Keratinocyte (primary cell): ENCODE results near the gene CCDC178. TPM values are rescaled to one million over a fixed set of nuclear protein-coding genes. Genes with fewer than 3 reads are reported as not detected.
A peak's percentile ranks its signal among the peaks of the same experiment; 100 is the strongest.

Experiments
- DNase-seq: peaks from one replicate; pipeline ENCODE4 v3.0.0-alpha.2; 2011; ENCODE audit warnings: low read depth, missing footprints, low spot score
- FAIRE-seq: peaks from 2 replicates; lab custom pipeline; 2011; peaks lifted over from hg19 to GRCh38; lab: Jason Lieb, UNC
- H2AFZ ChIP-seq: 2 replicates; pipeline ENCODE4 v1.6.0; 2012; ENCODE audit warnings: low read length, control low read depth, inconsistent platforms; ENCODE audit not compliant: control insufficient read depth
- H3K27ac ChIP-seq: 2 replicates; pipeline ENCODE4 v1.5.1; 2011; ENCODE audit warnings: low read length; ENCODE audit not compliant: control insufficient read depth, insufficient read depth
- H3K27me3 ChIP-seq: 3 replicates; pipeline ENCODE4 v1.6.0; 2011; ENCODE audit warnings: low read length; ENCODE audit not compliant: control insufficient read depth, insufficient read depth; ENCODE audit errors: extremely low read depth
- H3K36me3 ChIP-seq, 2 experiments: 2 replicates in 1 of 2; 3 replicates in 1 of 2; pipeline ENCODE4 v1.5.1; 2011; ENCODE audit warnings: low read length in 2 of 2, mild to moderate bottlenecking in 1 of 2; ENCODE audit not compliant: control insufficient read depth in 2 of 2, insufficient read depth in 2 of 2; ENCODE audit errors: extremely low read depth in 1 of 2
- H3K4me1 ChIP-seq: 3 replicates; pipeline ENCODE4 v1.5.1; 2011; ENCODE audit warnings: low read length; ENCODE audit not compliant: control insufficient read depth, insufficient read depth; ENCODE audit errors: extremely low read depth
- H3K4me2 ChIP-seq: 3 replicates; pipeline ENCODE4 v1.6.0; 2011; ENCODE audit warnings: low read depth, low read length; ENCODE audit not compliant: control insufficient read depth, insufficient read depth; ENCODE audit errors: extremely low read depth
- H3K4me3 ChIP-seq, 3 experiments: fragments of 200-600 bp in 1 of 3; sonication (generic) in 1 of 3; 2 replicates in 2 of 3; 3 replicates in 1 of 3; pipeline ENCODE4 v1.5.1; 2011 to 2016; ENCODE audit warnings: low read length in 3 of 3, mild to moderate bottlenecking in 3 of 3, control low read depth in 2 of 3, inconsistent platforms in 1 of 3, low read depth in 1 of 3, mixed read lengths in 1 of 3, mixed run types in 1 of 3, moderate library complexity in 1 of 3; ENCODE audit not compliant: control insufficient read depth in 2 of 3, insufficient read depth in 2 of 3; ENCODE audit errors: extremely low read depth in 1 of 3
- H3K79me2 ChIP-seq: 2 replicates; pipeline ENCODE4 v1.6.0; 2012; ENCODE audit warnings: low read length; ENCODE audit not compliant: control insufficient read depth, insufficient read depth
- H3K9ac ChIP-seq: 3 replicates; pipeline ENCODE4 v1.6.0; 2011; ENCODE audit warnings: low read length; ENCODE audit not compliant: control insufficient read depth, insufficient read depth; ENCODE audit errors: extremely low read depth
- H3K9me1 ChIP-seq: 3 replicates; pipeline ENCODE4 v1.6.0; 2011; ENCODE audit warnings: low read length; ENCODE audit not compliant: control insufficient read depth, insufficient read depth; ENCODE audit errors: extremely low read depth
- H3K9me3 ChIP-seq: 2 replicates; pipeline ENCODE4 v1.5.1; 2012; ENCODE audit warnings: low read depth, low read length; ENCODE audit not compliant: control insufficient read depth
- H4K20me1 ChIP-seq: 3 replicates; pipeline ENCODE4 v1.6.0; 2011; ENCODE audit warnings: low read length; ENCODE audit not compliant: control insufficient read depth, insufficient read depth; ENCODE audit errors: extremely low read depth
- EZH2 ChIP-seq: IDR thresholded peaks from one replicate; pipeline ENCODE4 v1.6.1; 2012; ENCODE audit warnings: inconsistent platforms, mild to moderate bottlenecking, low read length, moderate library complexity
- dilution Hi-C: fragments of 300-500 bp; cut with MboI; formaldehyde crosslinking; loops from one replicate; pipeline ENCODE4 v1.7.0; 2020; ENCODE audit warnings: low sequenced_read_pairs; ENCODE audit not compliant: extremely low pct_ligation_motif_present
- polyA plus RNA-seq, 5 experiments: library from polyadenylated mRNA; depleted of rRNA in 3 of 5; stranded (reverse) in 3 of 5; stranded (forward) in 1 of 5; unstranded in 1 of 5; fragments of >200 nt; gene quantifications; 1 replicate in 1 of 5; 2 replicates in 3 of 5; 3 replicates in 1 of 5; pipeline versions ENCODE4 v1.2.1 to v1.2.3, GENCODE V29; 2011 to 2012; ENCODE audit warnings: missing spikeins in 2 of 5, low read depth in 1 of 5, low replicate concordance in 1 of 5
- TF ChIP-seq, protein P1 (sequence below), 3 experiments: IDR thresholded peaks in 1 of 3; conservative IDR thresholded peaks in 1 of 3; optimal IDR thresholded peaks in 1 of 3; 2 replicates in 2 of 3; 3 replicates in 1 of 3; pipeline versions ENCODE3 to v1.5.1; 2011; ENCODE audit warnings: low read length in 3 of 3, mild to moderate bottlenecking in 3 of 3, moderate library complexity in 2 of 3, control low read depth in 1 of 3, inconsistent platforms in 1 of 3; ENCODE audit not compliant: insufficient read depth in 2 of 3; ENCODE audit errors: extremely low read depth in 1 of 3

Gene CCDC178
- polyA plus RNA-seq, 1 donor (not counting 4 experiments of a cell fraction or from before 2014, with no cell fraction given): 0.14 TPM

DNA sequence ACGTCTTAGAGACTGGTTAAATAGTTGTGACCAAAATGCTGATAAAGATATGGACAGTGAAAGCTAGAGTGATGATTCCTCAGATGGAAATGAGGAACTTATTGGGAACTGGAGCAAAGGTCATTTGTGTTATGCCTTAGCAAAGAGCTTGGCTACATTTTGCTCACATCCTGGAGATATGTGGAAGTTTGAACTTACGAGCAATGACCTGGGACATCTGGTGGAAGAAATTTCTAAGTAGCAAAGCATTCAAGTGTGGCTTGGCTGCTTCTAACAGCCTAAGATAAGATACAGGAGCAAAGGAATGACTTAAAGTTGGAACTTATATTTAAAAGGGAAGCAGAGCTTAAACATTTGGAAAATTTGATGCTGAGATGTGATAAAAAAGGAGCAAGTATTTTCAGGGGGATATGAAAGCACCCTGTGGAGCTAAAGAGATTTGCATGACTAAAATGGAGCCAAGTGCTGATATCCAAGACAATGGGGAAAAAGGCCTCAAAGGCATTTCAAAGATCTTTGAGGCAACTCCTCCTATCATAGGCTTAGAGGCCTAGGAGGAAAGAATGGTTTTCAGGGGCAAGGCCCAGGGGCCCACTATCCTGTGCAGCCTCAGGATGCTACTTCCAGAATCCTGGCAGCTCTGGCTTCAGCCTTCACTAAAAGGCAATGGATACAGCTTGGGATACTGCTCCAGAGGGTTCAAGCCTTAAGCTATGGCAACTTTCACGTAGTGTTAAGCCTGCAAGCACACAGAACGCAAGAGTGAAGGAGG, 543.6 kb downstream of the CCDC178 start:
- H2AFZ ChIP-seq: no peak overlapping the region
- H3K36me3 ChIP-seq: no peaks in the 10 kb centered on the region
- dilution Hi-C loops: no loop called here
- H3K4me3 ChIP-seq: no peak overlapping the region
- no peak for FAIRE-seq
- DNase-seq: no peak
- H3K27me3 ChIP-seq: no peaks in the 10 kb centered on the region
- H3K27ac ChIP-seq: no peak overlapping the region
- H4K20me1 ChIP-seq: no peaks in the 10 kb centered on the region
- peaks cover 2% of the 10 kb centered on the region for H3K9me3 ChIP-seq
- H3K4me1 ChIP-seq: no peaks in the 10 kb centered on the region
- H3K79me2 ChIP-seq: no peaks in the 10 kb centered on the region
- H3K9me1 ChIP-seq: no peaks in the 10 kb centered on the region
- no peak overlapping the region for H3K9ac ChIP-seq
- no peak overlapping the region for H3K4me2 ChIP-seq
- TF ChIP-seq, protein P1, sequence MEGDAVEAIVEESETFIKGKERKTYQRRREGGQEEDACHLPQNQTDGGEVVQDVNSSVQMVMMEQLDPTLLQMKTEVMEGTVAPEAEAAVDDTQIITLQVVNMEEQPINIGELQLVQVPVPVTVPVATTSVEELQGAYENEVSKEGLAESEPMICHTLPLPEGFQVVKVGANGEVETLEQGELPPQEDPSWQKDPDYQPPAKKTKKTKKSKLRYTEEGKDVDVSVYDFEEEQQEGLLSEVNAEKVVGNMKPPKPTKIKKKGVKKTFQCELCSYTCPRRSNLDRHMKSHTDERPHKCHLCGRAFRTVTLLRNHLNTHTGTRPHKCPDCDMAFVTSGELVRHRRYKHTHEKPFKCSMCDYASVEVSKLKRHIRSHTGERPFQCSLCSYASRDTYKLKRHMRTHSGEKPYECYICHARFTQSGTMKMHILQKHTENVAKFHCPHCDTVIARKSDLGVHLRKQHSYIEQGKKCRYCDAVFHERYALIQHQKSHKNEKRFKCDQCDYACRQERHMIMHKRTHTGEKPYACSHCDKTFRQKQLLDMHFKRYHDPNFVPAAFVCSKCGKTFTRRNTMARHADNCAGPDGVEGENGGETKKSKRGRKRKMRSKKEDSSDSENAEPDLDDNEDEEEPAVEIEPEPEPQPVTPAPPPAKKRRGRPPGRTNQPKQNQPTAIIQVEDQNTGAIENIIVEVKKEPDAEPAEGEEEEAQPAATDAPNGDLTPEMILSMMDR (optimal IDR thresholded peaks at IDR 0.05 in 1 of 3, IDR thresholded peaks at IDR 0.05 in 1 of 3, conservative IDR thresholded peaks at IDR 0.05 in 1 of 3; ENCODE audit: extremely low read depth in 1 of 3, insufficient read depth in 2 of 3, low read length in 3 of 3): no peak
- TF ChIP-seq EZH2: no peak

DNA sequence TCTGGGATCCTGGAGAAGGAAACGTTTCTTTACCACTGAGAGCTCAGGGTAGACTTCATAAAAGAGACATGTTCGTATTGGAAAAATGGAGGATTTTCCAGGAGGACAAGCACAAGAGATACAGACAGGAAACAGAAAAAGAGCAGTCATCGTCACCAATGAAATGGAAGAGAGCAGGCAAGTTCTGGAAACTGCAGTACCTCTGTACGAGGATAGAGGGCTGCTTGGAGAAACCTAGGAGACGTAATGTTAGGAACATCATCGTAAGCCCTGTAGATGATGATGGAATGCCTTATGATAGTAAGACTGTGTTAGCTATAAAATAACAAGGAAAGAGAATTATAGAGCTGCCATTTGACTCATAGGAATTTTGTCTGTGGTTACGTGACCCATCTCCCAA, 546.6 kb downstream of the CCDC178 start:
- no peak overlapping the region for H3K27ac ChIP-seq
- TF ChIP-seq EZH2: no peak
- TF ChIP-seq, protein P1 (optimal IDR thresholded peaks at IDR 0.05 in 1 of 3, IDR thresholded peaks at IDR 0.05 in 1 of 3, conservative IDR thresholded peaks at IDR 0.05 in 1 of 3; ENCODE audit: extremely low read depth in 1 of 3, insufficient read depth in 2 of 3, low read length in 3 of 3): peak in 2 of 3 experiments; percentile 22 to 40
- no peak overlapping the region for H3K4me3 ChIP-seq
- H3K4me2 ChIP-seq: no peak overlapping the region
- peaks cover 2% of the 10 kb centered on the region for H3K9me3 ChIP-seq
- H3K79me2 ChIP-seq: no peaks in the 10 kb centered on the region
- H3K9me1 ChIP-seq: no peaks in the 10 kb centered on the region
- no peaks in the 10 kb centered on the region for H3K27me3 ChIP-seq
- no peaks in the 10 kb centered on the region for H3K4me1 ChIP-seq
- no peaks in the 10 kb centered on the region for H4K20me1 ChIP-seq
- no peaks in the 10 kb centered on the region for H3K36me3 ChIP-seq
- no peak overlapping the region for H3K9ac ChIP-seq
- H2AFZ ChIP-seq: no peak overlapping the region
- DNase-seq (no peak), FAIRE-seq (no peak)
- dilution Hi-C loops: no loop called here
